Upper lobe of right lung (tissue), 1 donor: Measurements from ENCODE around the gene SLC36A3. TPM values are rescaled to one million over a fixed set of nuclear protein-coding genes. Genes with fewer than 3 reads are reported as not detected.
A peak's percentile ranks its signal among the peaks of the same experiment; 100 is the strongest.
"Not testable (repeated sequence)": the region's sequence is repeated elsewhere in the genome, so short reads cannot be mapped to it uniquely, and the experiment has no call there.

ENCODE experiments used
- ATAC-seq: fragments of 200-7000 bp; cut with Tn5 transposase; one replicate; pipeline ENCODE4 v1.9.1; 2020; ENCODE audit warnings: mild to moderate bottlenecking, moderate library complexity
- DNase-seq: peaks from one replicate; pipeline ENCODE4 v3.0.0-alpha.2; 2020
- H3K27ac ChIP-seq: fragments of 200-600 bp; one replicate; pipeline ENCODE4 v1.8.0; 2022
- H3K27me3 ChIP-seq: fragments of 200-600 bp; one replicate; pipeline ENCODE4 v1.8.0; 2022; ENCODE audit warnings: mild to moderate bottlenecking
- H3K36me3 ChIP-seq: fragments of 200-600 bp; one replicate; pipeline ENCODE4 v1.8.0; 2022
- H3K4me1 ChIP-seq: fragments of 200-600 bp; one replicate; pipeline ENCODE4 v1.8.0; 2022
- H3K4me3 ChIP-seq: fragments of 200-600 bp; one replicate; pipeline ENCODE4 v1.8.0; 2022; ENCODE audit warnings: mild to moderate bottlenecking
- H3K9me3 ChIP-seq: fragments of 200-600 bp; one replicate; pipeline ENCODE4 v1.8.0; 2022
- intact Hi-C: fragments of 100-400 bp; cut with DNase I; formaldehyde crosslinking; loops from one replicate; pipeline ENCODE4 v1.11.0; 2022
- total RNA-seq: library from RNA; stranded (reverse); fragmentation: NEBNext Ultra II Directional; extraction: Animal tissue kit (Norgen Biotek cat#: 25700); gene quantifications from one replicate; pipeline ENCODE4 v1.2.1, GENCODE V29; 2021
- TF ChIP-seq, protein P1 (sequence below): fragments of 200-600 bp; IDR thresholded peaks from one replicate; pipeline ENCODE4 v1.8.0; 2022; ENCODE audit warnings: antibody characterized with exemption
- donor health status: DM: no; HTN: yes; CAD: no; lungs with severe emphysema.

Gene SLC36A3
- total RNA-seq, 1 donor from 2014 or later: not detected

DNA sequence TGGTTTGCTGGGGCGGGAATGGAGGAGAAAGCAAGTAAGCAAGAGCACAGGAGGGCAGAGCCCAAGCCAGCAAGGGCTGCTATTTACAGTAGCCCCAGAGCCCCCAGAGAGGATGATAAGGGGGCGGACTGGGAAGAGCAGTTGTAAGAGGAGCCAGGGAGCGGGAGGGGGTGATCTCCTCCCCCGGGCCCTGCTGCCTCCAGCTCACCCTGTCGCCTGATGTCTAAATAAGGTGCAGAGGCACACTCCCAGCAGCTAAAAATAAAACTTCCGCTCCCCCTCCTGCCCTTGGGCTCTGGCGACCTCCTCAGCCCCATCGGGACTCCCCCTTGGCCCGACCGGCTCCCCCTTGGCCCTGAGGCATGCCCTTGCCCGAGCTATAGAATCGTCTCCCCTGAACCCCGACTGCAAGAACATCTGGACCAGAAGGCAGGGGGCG lies 65.2 kb downstream of the SLC36A3 start:
- no peaks in the 10 kb centered on the region for H3K36me3 ChIP-seq
- peak overlapping the region; percentile 17 for H3K4me3 ChIP-seq
- peaks cover 18% of the 10 kb centered on the region for H3K4me1 ChIP-seq
- TF ChIP-seq, protein P1, sequence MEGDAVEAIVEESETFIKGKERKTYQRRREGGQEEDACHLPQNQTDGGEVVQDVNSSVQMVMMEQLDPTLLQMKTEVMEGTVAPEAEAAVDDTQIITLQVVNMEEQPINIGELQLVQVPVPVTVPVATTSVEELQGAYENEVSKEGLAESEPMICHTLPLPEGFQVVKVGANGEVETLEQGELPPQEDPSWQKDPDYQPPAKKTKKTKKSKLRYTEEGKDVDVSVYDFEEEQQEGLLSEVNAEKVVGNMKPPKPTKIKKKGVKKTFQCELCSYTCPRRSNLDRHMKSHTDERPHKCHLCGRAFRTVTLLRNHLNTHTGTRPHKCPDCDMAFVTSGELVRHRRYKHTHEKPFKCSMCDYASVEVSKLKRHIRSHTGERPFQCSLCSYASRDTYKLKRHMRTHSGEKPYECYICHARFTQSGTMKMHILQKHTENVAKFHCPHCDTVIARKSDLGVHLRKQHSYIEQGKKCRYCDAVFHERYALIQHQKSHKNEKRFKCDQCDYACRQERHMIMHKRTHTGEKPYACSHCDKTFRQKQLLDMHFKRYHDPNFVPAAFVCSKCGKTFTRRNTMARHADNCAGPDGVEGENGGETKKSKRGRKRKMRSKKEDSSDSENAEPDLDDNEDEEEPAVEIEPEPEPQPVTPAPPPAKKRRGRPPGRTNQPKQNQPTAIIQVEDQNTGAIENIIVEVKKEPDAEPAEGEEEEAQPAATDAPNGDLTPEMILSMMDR: no peak
- H3K9me3 ChIP-seq: no peaks in the 10 kb centered on the region
- DNase-seq: no peak
- intact Hi-C loops: loop anchor here (10.0 kb wide), 3 partner anchors 74 to 184 kb away; no protein-coding TSS in a partner anchor
- no peaks in the 10 kb centered on the region for H3K27me3 ChIP-seq
- no peak for ATAC-seq
- H3K27ac ChIP-seq: no peak overlapping the region

DNA sequence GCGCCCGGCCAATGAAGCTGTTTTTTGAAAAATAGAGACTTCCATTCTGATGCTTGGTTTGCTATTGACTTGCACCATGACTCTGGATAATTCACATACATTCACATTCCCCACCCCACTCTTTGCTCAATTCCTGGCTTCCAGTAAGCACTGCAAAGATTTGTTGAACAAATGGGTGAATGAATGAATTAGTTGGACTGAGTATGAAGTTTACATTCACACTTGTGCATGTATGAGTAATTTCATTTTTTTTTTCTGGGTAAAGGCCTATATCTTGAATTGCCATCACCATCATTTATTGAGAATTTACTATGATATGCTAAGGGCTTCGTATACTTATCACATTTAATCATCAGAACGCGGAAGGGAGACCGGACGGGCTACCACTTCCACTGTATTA lies 65.9 kb downstream of the SLC36A3 start:
- Histone ChIP-seq H3K4me1 (peaks cover 18% of the 10 kb centered on the region), H3K9me3 (no peaks in the 10 kb centered on the region), H3K4me3 (no peak overlapping the region), H3K27me3 (no peaks in the 10 kb centered on the region), H3K27ac (no peak overlapping the region), H3K36me3 (no peaks in the 10 kb centered on the region)
- no peak for DNase-seq
- TF ChIP-seq, protein P1: no peak
- intact Hi-C loops: loop anchor here (10.0 kb wide), 3 partner anchors 73 to 183 kb away; no protein-coding TSS in a partner anchor
- ATAC-seq: no peak

DNA sequence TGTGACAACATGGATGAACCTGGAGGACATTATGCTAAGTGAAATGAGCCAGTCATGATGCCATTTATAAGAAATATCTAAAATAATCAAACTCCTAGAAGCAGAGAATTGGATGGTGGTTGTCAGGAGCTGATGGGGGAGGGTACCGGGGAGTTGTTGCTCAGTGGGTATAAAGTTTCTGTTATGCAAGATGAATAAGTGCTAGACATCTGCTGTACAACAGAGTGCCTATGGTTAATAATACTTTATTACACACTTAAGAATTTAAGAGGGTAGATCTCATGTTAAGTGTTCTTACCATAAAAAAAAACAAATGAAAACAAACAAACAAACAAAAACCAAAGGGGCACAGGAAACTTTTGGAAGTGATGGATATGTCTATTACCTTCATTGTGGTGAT lies 66.7 kb downstream of the SLC36A3 start:
- intact Hi-C loops: loop anchor here (10.0 kb wide), 3 partner anchors 72 to 182 kb away; no protein-coding TSS in a partner anchor
- TF ChIP-seq, protein P1: no peak
- ATAC-seq: no peak

DNA sequence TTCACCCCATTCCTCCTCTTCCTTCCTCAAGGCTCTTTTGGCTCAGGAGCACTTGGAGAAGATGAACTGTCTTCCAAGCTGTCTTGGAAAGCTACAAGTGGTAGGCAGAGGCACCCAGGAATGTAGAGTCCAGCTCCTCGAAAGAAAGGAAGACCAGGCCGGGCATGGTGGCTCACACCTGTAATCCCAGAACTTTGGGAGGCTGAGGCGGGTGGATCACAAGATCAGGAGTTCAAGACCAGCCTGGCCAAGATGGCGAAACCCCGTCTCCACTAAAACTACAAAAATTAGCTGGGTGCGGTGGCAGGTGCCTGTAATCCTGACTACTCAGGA lies 68.4 kb downstream of the SLC36A3 start:
- H3K4me3 ChIP-seq, ATAC-seq, H3K36me3 ChIP-seq, DNase-seq, H3K9me3 ChIP-seq, H3K27me3 ChIP-seq: not testable (repeated sequence)
- peaks cover 14% of the 10 kb centered on the region for H3K4me1 ChIP-seq
- intact Hi-C loops: loop anchor here (10.0 kb wide), 3 partner anchors 70 to 180 kb away; no protein-coding TSS in a partner anchor
- peak overlapping the region; percentile 49 for H3K27ac ChIP-seq

More for the DNA sequence above, 66.7 kb downstream of the SLC36A3 start:
- Histone ChIP-seq H3K4me1 (peaks cover 14% of the 10 kb centered on the region), H3K36me3 (no peaks in the 10 kb centered on the region), H3K27me3 (no peaks in the 10 kb centered on the region), H3K4me3 (no peak overlapping the region), H3K9me3 (no peaks in the 10 kb centered on the region), H3K27ac (no peak overlapping the region)
- DNase-seq: no peak

DNA sequence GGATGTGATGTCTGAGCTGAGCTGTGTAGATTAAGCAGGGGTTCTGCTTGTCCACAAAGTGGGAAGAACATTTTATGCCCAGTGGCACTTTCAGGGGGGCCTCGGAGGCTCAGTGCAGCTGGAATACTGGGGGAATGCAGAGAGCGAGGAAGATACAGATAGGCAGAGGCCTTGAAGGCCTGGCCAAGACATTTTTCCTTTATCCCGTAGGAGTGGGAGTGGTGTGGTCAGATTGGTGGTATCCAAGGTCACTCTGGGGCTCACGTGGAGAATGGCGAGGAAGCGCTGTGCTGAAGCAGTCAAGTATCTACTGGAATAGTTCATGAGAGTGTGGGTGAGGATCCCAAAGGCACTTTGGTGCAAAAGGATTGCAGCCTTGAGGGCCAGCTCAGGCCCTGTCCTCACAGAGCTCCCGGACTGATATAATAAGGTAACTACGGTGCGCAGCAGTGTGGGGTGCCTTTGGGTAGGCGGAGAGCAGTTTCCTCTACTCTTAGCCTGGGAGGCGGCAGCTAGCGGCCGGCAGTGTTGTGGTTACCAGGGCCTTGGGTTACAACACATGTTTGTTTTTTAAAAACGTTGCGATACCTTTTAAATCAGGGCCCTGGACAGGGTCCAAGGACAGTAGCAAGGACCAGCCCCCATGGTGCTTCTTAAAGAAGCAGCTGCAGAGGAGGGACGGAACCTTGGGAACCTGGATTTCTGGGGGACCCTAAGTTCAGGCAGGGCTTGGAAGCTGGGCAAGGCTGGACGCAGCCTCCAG lies 68.9 kb downstream of the SLC36A3 start:
- H3K27me3 ChIP-seq: no peaks in the 10 kb centered on the region
- peak overlapping the region; percentile 49 for H3K27ac ChIP-seq
- no peaks in the 10 kb centered on the region for H3K9me3 ChIP-seq
- H3K36me3 ChIP-seq: no peaks in the 10 kb centered on the region
- DNase-seq: peak; percentile 90
- H3K4me1 ChIP-seq: peaks cover 14% of the 10 kb centered on the region
- ATAC-seq: peak; percentile 95
- H3K4me3 ChIP-seq: no peak overlapping the region
- intact Hi-C loops: loop anchor here (10.0 kb wide), 3 partner anchors 70 to 180 kb away; no protein-coding TSS in a partner anchor
- TF ChIP-seq, protein P1: no peak

DNA sequence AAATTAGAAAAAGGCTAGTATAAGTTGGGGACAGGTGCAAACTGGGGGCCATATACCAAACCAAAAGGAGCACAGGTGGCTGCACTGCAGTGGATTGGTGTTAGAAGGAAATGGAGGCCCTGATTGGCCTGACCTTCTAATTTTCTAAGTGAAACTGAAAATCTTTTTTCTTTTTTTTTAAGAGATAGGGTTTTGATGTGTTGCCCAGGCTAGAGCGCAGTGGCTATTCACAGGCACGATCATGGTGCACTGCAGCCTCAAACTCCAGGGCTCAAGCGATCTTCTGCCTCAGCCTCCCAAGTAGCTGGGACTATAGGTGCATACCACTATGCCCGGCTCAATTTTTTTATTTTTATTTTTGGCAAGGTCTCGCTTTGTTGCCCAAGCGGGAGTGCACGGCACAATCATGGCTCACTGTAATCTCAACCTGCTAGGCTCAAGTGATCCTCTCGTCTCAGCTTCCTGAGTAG lies 69.9 kb downstream of the SLC36A3 start:
- Histone ChIP-seq H3K9me3 (no peaks in the 10 kb centered on the region), H3K27ac (no peak overlapping the region), H3K4me3 (no peak overlapping the region), H3K27me3 (no peaks in the 10 kb centered on the region), H3K36me3 (no peaks in the 10 kb centered on the region), H3K4me1 (peaks cover 14% of the 10 kb centered on the region)
- TF ChIP-seq, protein P1: no peak
- ATAC-seq: no peak
- no peak for DNase-seq
- intact Hi-C loops: loop anchor here (10.0 kb wide), 3 partner anchors 69 to 179 kb away; no protein-coding TSS in a partner anchor
